ENCODE measurements around the gene NUDT14. TPM values are rescaled to one million over a fixed set of nuclear protein-coding genes. Genes with fewer than 3 reads are reported as not detected.

Gene NUDT14
- total RNA-seq, 1 experiment from 2014 or later: 37.0 TPM

DNA sequence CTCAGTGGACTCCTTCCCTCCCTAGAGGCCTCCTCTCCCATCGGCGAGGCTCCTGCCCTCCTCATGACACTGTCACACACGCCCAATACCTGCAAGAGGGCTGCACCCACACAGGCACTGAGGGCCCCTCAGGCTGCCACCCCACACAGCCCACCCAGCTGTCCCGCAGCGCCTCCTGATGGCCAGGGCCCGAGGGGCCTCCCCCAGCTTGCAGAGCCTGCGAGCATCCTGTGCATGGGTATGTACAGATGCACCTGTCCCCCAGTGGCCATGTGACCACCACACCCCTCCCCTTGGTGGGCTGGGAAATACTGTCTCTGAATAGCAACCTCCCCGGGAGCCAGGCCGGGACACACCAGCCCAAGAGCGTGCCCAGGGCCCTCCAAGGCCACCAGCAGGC is 19.0 kb upstream of the NUDT14 start:
- Histone ChIP-seq H3K27me3 (ENCODE audit: insufficient read depth, low read depth) (peaks cover 19% of the 10 kb centered on the region; the same call in 1 of the 2 replicates), H3K4me1 (replicated peaks; ENCODE audit: insufficient read depth) (peaks cover 28% of the 10 kb centered on the region), H3K36me3 (ENCODE audit: low read depth) (no peaks in the 10 kb centered on the region), H3K9me2 (ENCODE audit: insufficient read depth) (no peaks in the 10 kb centered on the region), H2AFZ (no peak overlapping the region), H3K4me3 (no peak overlapping the region), H4K20me1 (ENCODE audit: insufficient read depth) (no peaks in the 10 kb centered on the region; the same call in 1 of the 2 replicates), H3K27ac (no peak overlapping the region), H3K4me2 (no peak overlapping the region), H3K9me3 (ENCODE audit: insufficient read depth, low read depth) (no peaks in the 10 kb centered on the region), H3F3A (ENCODE audit: insufficient read depth, low read depth) (no peaks in the 10 kb centered on the region), H3K79me2 (ENCODE audit: low read depth) (no peaks in the 10 kb centered on the region)
- DNase-seq: no peak
- BruUV-seq (replicated peaks): no TSS peak
- TF ChIP-seq EZH2 (IDR thresholded peaks at IDR 0.05; ENCODE audit: low read depth): no peak
- TF ChIP-seq, protein P1, sequence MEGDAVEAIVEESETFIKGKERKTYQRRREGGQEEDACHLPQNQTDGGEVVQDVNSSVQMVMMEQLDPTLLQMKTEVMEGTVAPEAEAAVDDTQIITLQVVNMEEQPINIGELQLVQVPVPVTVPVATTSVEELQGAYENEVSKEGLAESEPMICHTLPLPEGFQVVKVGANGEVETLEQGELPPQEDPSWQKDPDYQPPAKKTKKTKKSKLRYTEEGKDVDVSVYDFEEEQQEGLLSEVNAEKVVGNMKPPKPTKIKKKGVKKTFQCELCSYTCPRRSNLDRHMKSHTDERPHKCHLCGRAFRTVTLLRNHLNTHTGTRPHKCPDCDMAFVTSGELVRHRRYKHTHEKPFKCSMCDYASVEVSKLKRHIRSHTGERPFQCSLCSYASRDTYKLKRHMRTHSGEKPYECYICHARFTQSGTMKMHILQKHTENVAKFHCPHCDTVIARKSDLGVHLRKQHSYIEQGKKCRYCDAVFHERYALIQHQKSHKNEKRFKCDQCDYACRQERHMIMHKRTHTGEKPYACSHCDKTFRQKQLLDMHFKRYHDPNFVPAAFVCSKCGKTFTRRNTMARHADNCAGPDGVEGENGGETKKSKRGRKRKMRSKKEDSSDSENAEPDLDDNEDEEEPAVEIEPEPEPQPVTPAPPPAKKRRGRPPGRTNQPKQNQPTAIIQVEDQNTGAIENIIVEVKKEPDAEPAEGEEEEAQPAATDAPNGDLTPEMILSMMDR (conservative IDR thresholded peaks at IDR 0.05): no peak
- ChIA-PET CTCF (no interaction called here), POLR2A (ENCODE audit: unreplicated experiment) (no interaction called here)
- intact Hi-C loops (cut with micrococcal nuclease; ENCODE audit: unreplicated experiment): loop anchor here (5.0 kb wide), 2 partner anchors 152 to 228 kb away; no protein-coding TSS in a partner anchor

DNA sequence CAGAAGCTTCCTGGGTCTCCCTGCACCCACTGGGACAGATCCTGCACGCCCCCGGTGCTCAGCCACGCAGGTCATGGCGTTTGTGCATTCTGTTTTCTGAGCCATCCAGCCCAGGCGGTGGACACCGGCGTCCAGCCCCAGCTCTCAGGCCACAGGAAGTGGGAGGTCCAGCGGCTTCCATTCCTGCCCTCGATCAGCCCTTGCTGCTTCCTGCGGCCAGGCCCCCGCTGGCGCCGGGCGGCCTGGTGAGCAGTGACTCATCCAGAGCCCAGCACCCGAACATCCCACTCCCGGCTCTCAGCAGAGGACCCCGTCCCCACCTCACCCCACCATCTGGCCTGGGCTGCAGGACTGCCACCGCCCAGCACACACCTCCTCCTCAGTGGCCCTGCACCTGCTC is 18.0 kb upstream of the NUDT14 start:
- H3K27me3 ChIP-seq (ENCODE audit: insufficient read depth, low read depth): peaks cover 19% of the 10 kb centered on the region; the same call in 1 of the 2 replicates
- peak overlapping the region; percentile 61 for H3K4me2 ChIP-seq
- H2AFZ ChIP-seq: no peak overlapping the region
- H3K4me3 ChIP-seq: no peak overlapping the region
- H3F3A ChIP-seq (ENCODE audit: insufficient read depth, low read depth): no peaks in the 10 kb centered on the region
- TF ChIP-seq, protein P1 (conservative IDR thresholded peaks at IDR 0.05): no peak
- TF ChIP-seq EZH2 (IDR thresholded peaks at IDR 0.05; ENCODE audit: low read depth): no peak
- H3K9me2 ChIP-seq (ENCODE audit: insufficient read depth): no peaks in the 10 kb centered on the region
- ChIA-PET POLR2A (ENCODE audit: unreplicated experiment) (no interaction called here), CTCF (no interaction called here)
- H3K9me3 ChIP-seq (ENCODE audit: insufficient read depth, low read depth): no peaks in the 10 kb centered on the region
- no peaks in the 10 kb centered on the region for H3K36me3 ChIP-seq (ENCODE audit: low read depth)
- H3K4me1 ChIP-seq (replicated peaks; ENCODE audit: insufficient read depth): peaks cover 18% of the 10 kb centered on the region
- intact Hi-C loops (cut with micrococcal nuclease; ENCODE audit: unreplicated experiment): no loop called here
- H3K79me2 ChIP-seq (ENCODE audit: low read depth): no peaks in the 10 kb centered on the region
- H3K27ac ChIP-seq: no peak overlapping the region
- peak in 1 of 2 experiments; percentile 43 for DNase-seq
- no TSS peak for BruUV-seq (replicated peaks)
- no peaks in the 10 kb centered on the region for H4K20me1 ChIP-seq (ENCODE audit: insufficient read depth)

DNA sequence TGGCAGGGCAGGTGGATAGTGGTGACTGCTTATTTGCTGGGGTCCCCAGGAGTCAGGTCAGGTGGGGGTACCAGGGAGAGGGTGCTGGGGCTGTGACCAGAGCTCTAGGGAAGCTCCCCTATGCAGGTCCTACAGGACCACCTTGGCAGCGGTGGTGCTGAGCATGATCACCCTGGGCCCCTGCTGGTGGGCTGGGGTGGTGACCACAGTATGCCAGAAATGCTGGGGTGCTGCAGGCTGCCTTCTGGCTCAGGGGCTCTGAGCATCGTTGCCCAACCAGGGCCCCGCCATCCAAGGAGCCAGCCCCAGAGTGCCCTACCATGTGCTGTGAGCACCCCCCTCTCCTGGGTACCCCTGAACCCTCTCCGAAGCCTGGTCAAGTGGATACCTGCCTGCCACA is 17.5 kb upstream of the NUDT14 start:
- no peaks in the 10 kb centered on the region for H3K9me2 ChIP-seq (ENCODE audit: insufficient read depth)
- H4K20me1 ChIP-seq (ENCODE audit: insufficient read depth): no peaks in the 10 kb centered on the region
- ChIA-PET CTCF (no interaction called here), POLR2A (ENCODE audit: unreplicated experiment) (no interaction called here)
- BruUV-seq (replicated peaks): no TSS peak
- intact Hi-C loops (cut with micrococcal nuclease; ENCODE audit: unreplicated experiment): no loop called here
- H3K4me1 ChIP-seq (replicated peaks; ENCODE audit: insufficient read depth): peaks cover 14% of the 10 kb centered on the region
- TF ChIP-seq, protein P1 (conservative IDR thresholded peaks at IDR 0.05): no peak
- TF ChIP-seq EZH2 (IDR thresholded peaks at IDR 0.05; ENCODE audit: low read depth): no peak
- H3K4me3 ChIP-seq: no peak overlapping the region
- H3K9me3 ChIP-seq (ENCODE audit: insufficient read depth, low read depth): no peaks in the 10 kb centered on the region
- peaks cover 19% of the 10 kb centered on the region; the same call in 1 of the 2 replicates for H3K27me3 ChIP-seq (ENCODE audit: insufficient read depth, low read depth)
- no peaks in the 10 kb centered on the region for H3K79me2 ChIP-seq (ENCODE audit: low read depth)
- no peak overlapping the region for H2AFZ ChIP-seq
- H3F3A ChIP-seq (ENCODE audit: insufficient read depth, low read depth): no peaks in the 10 kb centered on the region
- H3K36me3 ChIP-seq (ENCODE audit: low read depth): no peaks in the 10 kb centered on the region
- no peak for DNase-seq
- H3K27ac ChIP-seq: no peak overlapping the region
- peak overlapping the region; percentile 61 for H3K4me2 ChIP-seq
